Measurements from ENCODE around the gene PUSL1.

DNA sequence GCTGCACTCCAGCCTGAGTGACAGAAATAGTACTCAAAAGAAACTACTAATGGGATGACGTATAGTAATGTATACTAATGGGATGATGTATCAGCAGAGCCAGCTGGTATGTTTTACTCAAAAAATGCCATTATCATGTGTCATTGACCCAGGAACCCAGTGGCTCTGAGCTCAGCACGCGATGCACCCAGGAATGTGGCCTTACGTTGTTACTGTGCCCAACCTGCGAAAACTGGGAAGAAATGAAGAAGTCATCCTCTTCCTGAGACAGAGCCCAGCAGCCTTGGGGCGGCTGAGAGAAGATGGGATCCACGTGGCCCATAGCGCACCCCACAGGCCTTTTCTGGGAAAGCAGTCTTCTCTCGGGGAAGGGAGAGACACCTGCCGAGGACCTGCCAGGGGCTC lies 43.5 kb upstream of the PUSL1 start:
- TF ChIP-seq, protein P1, sequence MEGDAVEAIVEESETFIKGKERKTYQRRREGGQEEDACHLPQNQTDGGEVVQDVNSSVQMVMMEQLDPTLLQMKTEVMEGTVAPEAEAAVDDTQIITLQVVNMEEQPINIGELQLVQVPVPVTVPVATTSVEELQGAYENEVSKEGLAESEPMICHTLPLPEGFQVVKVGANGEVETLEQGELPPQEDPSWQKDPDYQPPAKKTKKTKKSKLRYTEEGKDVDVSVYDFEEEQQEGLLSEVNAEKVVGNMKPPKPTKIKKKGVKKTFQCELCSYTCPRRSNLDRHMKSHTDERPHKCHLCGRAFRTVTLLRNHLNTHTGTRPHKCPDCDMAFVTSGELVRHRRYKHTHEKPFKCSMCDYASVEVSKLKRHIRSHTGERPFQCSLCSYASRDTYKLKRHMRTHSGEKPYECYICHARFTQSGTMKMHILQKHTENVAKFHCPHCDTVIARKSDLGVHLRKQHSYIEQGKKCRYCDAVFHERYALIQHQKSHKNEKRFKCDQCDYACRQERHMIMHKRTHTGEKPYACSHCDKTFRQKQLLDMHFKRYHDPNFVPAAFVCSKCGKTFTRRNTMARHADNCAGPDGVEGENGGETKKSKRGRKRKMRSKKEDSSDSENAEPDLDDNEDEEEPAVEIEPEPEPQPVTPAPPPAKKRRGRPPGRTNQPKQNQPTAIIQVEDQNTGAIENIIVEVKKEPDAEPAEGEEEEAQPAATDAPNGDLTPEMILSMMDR (IDR thresholded peaks at IDR 0.05), result peak in 1 of 4 donors; percentile 8
- TF ChIP-seq POLR2A (IDR thresholded peaks at IDR 0.05), result no peak

All from right lobe of liver (tissue), 4 donors.